ENCODE measurements around the gene IFITM2. TPM values are rescaled to one million over a fixed set of nuclear protein-coding genes. Genes with fewer than 3 reads are reported as not detected.

The IFITM2 gene
- total RNA-seq, 4 donors from 2014 or later, result 83.2 to 318 (median 92.9) TPM

DNA sequence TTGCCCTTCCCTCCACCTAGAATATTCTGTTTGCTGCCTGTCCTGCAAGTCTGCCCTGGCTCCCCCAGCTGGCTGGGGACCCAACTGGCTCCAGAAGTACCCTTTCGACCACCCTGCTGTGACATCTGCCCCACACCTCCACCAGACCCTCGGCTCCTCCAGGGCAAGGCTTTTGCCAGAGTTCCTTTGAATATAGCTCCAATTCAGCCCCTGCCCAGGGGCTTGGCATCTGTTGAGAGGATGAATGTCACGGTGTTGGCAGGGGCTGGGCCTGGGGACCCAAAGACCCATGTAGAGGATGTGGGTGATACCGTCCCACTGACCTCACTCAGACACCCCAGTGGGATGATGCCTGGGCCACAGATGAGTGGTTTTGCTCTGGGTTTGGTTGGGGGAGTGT, 25.4 kb upstream of the IFITM2 start:
- no peak overlapping the region for H3K27ac ChIP-seq
- 64 to 69% methylated on average over 4 of the region's 4 CpGs for WGBS, 2 donors
- peaks cover 28% of the 10 kb centered on the region for H3K27me3 ChIP-seq
- H3K4me1 ChIP-seq, result peaks cover 5 to 26% of the 10 kb centered on the region in 2 donors
- intact Hi-C loops (cut with DNase I), result loop anchor here (10.0 kb wide), 1 partner anchor 77 kb away; the partner anchor contains the start of genes BET1L and RIC8A
- TF ChIP-seq CTCF (IDR thresholded peaks at IDR 0.05) (no peak), POLR2A (IDR thresholded peaks at IDR 0.05) (no peak)
- no peak overlapping the region for H3K4me3 ChIP-seq (replicated peaks in 1 of 3)
- no peaks in the 10 kb centered on the region for H3K9me3 ChIP-seq
- H3K36me3 ChIP-seq, result no peaks in the 10 kb centered on the region
- DNase-seq, result no peak

- H3K27me3 ChIP-seq, result peaks cover 28% of the 10 kb centered on the region
- no peak for TF ChIP-seq CTCF (IDR thresholded peaks at IDR 0.05)
- no peak for TF ChIP-seq POLR2A (IDR thresholded peaks at IDR 0.05)
- intact Hi-C loops (cut with DNase I), result loop anchor here (10.0 kb wide), 1 partner anchor 78 kb away; the partner anchor contains the start of genes BET1L and RIC8A
- no peaks in the 10 kb centered on the region for H3K9me3 ChIP-seq
- 62 to 63% methylated on average over 13 of the region's 13 CpGs for WGBS, 2 donors
- no peak overlapping the region for H3K4me3 ChIP-seq (replicated peaks in 1 of 3)
- H3K36me3 ChIP-seq, result no peaks in the 10 kb centered on the region
- H3K27ac ChIP-seq, result no peak overlapping the region
- no peak for DNase-seq
- peaks cover 6 to 32% of the 10 kb centered on the region in 2 donors for H3K4me1 ChIP-seq
Measured at GRCh38 chr11:282630-283360, 24.8 kb upstream of the IFITM2 start.

DNA sequence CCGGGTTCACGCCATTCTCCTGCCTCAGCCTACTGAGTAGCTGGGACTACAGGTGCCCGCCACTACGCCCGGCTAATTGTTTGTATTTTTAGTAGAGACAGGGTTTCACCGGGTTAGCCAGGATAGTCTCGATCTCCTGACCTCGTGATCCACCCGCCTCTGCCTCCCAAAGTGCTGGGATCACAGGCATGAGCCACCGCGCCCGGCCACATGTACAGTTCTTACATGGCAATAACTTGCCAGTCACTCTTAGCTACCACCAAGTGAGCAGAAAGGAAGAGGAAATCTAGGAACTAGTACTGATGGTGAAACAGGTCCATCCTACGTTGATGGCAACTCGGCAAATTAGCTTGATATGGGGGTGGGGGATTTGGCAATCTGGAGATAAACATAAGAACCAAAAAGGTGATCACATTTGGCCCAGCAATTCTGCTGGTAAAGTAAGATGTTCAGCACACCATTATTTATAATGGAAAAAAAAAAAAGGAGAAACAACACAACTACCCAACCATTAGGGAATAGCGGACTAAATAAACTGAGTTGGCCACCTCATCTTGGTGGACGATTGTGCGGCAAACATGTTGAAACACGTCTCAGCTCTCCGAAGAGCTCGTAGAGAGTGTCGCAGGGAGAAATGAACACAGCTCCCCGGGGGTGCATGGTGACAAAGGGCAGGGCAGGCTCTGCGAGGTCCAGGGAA, 24.1 kb upstream of the IFITM2 start:
- no peaks in the 10 kb centered on the region for H3K36me3 ChIP-seq
- no peak overlapping the region for H3K27ac ChIP-seq
- H3K4me1 ChIP-seq, result peaks cover 12 to 38% of the 10 kb centered on the region in 2 donors
- no peaks in the 10 kb centered on the region for H3K9me3 ChIP-seq
- DNase-seq, result no peak
- no peak overlapping the region for H3K4me3 ChIP-seq (replicated peaks in 1 of 3)
- peaks cover 28% of the 10 kb centered on the region for H3K27me3 ChIP-seq
- WGBS, 2 donors, result 85 to 89% methylated on average over 23 of the region's 23 CpGs
- intact Hi-C loops (cut with DNase I), result loop anchor here (10.0 kb wide), 1 partner anchor 79 kb away; the partner anchor contains the start of genes BET1L and RIC8A
- TF ChIP-seq CTCF (IDR thresholded peaks at IDR 0.05) (no peak), POLR2A (IDR thresholded peaks at IDR 0.05) (no peak)

DNA sequence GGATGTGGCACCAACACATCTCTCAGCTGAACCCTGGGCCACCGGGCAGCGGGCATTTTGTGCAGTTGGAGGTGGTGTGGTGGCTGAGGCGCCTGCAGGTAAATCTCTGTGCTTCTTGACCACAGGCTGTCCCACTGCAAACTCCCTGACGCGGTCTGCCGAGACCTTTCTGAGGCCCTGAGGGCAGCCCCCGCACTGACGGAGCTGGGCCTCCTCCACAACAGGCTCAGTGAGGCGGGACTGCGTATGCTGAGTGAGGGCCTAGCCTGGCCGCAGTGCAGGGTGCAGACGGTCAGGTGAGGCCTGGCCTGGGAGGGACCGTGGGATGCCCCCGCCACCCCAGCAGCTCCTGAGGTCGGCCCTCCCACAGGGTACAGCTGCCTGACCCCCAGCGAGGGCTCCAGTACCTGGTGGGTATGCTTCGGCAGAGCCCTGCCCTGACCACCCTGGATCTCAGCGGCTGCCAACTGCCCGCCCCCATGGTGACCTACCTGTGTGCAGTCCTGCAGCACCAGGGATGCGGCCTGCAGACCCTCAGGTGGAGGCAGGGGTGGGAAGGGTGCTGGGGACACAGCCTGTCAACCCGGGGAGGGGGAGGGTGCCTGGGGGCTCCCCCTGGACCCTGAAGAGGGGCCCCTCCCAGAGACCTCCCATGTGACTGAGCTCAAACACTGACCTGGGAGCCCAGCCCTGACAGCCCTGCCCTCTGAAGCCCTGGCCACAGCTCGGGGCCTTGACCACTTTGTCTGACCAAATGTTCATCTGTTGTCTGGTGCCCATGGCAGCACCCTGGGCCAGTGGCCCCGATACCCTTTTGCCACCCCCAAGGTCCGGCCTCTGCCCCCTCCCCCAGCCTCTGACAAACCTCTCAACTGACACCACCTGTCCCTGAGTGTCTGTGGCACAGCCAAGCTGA, 23.3 kb upstream of the IFITM2 start:
- Histone ChIP-seq H3K4me1 (peaks cover 14 to 33% of the 10 kb centered on the region in 2 donors), H3K36me3 (no peaks in the 10 kb centered on the region), H3K27me3 (peaks cover 23% of the 10 kb centered on the region), H3K27ac (no peak overlapping the region), H3K4me3 (replicated peaks in 1 of 3) (no peak overlapping the region), H3K9me3 (no peaks in the 10 kb centered on the region)
- WGBS, 2 donors, result 75 to 82% methylated on average over 5 to 12 of the region's 24 CpGs
- intact Hi-C loops (cut with DNase I), result loop anchor here (10.0 kb wide), 1 partner anchor 80 kb away; the partner anchor contains the start of genes BET1L and RIC8A
- TF ChIP-seq POLR2A (IDR thresholded peaks at IDR 0.05) (no peak), CTCF (IDR thresholded peaks at IDR 0.05) (no peak)
- DNase-seq, result no peak

Data from thyroid gland (tissue), 4 donors.